Measurements from ENCODE around the gene ADGRG7.

- TF ChIP-seq POLR2A (IDR thresholded peaks at IDR 0.05; ENCODE audit: low read length) (no peak), GATA1 (IDR thresholded peaks at IDR 0.05; ENCODE audit: low read depth, low read length) (no peak)
These were observed 52.9 kb downstream of the ADGRG7 start for GRCh38 chr3:100662113-100662823.

All from erythroblast (primary cell).